Kidney glomerular epithelial cell (primary cell): ENCODE results near the gene PTH2.
"Not testable (repeated sequence)": the region's sequence is repeated elsewhere in the genome, so short reads cannot be mapped to it uniquely, and the experiment has no call there.

Experiments used
- DNase-seq: peaks from one replicate; lab custom pipeline; 2025; lab: John Stamatoyannopoulos, UW

The PTH2 gene

DNA sequence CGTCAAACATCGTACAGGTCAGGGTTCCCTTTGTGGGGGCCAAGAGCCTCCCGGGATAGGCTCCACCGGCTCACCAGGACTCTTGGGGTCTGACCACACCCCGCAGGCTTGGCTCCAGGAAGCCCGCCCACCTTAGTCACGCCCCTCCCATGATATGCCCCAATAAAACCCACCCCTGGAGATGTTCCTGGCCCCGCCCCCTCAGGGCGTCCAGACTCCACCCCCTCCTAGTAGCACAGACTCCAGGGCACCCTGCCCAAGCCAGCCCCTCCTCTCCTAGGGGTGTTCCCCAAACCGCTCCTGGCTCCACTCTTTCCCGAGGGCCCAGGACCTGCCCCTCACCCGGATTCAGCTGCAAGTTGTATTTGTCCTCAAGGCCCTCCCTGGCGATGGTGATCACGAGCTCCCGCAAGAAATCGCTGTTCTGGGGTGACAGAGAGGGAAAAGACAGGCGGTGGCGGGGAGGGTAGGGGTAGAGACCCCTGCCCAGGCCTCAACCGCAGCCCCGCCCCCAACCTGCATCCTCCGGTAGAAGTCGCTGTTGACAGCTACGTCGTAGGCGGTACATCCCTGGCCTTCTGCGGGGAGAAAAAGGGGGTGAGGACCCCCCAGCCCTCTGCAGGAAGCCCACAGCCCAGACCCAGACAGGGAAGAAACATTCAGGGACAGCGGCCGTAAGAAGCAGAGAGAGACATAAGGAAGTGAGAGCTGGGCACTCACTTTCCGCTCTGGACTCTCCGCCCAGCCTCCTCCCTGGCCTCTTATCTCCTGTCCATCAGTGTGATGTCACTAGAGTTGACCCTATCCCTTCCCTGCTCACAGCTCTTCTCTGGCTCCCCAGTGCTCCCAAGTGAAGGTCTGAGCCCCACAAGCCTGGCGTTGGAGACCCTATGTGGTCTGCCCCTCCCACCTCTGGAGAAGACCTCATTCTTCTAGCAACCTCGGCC, 24.5 kb upstream of the PTH2 start:
- no peak for DNase-seq

DNA sequence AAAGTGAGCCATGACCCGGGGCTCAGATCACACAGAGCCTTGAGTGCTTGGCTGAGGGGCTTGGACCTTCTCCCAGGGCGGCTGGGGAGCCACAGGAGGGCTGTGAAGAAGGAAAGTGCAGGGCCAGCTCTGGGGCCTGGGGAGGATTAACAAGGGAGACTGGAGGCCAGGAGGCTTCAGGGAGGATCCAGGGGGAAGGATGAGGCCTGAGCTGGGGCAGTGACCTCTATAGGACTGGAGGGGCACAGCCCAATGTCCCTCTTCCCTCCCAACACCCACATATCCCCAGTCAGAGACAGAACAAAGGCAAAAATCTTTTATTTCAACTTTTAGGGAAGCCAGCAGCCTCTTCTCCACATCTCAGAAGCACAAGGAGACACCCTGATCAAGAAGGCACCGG, 22.8 kb upstream of the PTH2 start:
- DNase-seq: no peak

DNA sequence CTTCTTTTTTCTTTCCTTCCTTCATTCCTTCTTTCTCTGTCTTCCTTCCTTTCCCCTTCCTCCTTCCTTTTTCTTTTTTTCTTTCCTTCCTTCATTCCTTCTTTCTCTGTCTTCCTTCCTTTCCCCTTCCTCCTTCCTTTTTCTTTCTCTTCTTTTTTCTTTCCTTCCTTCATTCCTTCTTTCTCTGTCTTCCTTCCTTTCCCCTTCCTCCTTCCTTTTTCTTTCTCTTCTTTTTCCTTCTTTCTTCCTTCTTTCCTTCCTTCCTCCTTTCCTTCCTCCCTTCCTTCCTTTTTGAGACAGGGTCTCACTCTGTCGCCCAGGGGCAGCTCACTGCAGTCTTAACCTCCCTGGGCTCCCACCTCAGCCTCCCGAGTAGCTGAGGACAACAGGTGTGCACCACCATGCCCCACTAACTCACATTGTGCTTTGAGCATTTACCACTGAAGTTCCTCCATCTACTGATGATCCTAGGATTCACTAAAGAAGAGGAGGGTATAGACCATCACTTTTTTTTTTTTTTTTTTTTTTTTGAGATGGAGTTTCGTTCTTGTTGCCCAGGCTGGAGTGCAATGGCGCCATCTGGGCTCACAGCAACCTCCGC, 21.0 kb upstream of the PTH2 start:
- not testable (repeated sequence) for DNase-seq

DNA sequence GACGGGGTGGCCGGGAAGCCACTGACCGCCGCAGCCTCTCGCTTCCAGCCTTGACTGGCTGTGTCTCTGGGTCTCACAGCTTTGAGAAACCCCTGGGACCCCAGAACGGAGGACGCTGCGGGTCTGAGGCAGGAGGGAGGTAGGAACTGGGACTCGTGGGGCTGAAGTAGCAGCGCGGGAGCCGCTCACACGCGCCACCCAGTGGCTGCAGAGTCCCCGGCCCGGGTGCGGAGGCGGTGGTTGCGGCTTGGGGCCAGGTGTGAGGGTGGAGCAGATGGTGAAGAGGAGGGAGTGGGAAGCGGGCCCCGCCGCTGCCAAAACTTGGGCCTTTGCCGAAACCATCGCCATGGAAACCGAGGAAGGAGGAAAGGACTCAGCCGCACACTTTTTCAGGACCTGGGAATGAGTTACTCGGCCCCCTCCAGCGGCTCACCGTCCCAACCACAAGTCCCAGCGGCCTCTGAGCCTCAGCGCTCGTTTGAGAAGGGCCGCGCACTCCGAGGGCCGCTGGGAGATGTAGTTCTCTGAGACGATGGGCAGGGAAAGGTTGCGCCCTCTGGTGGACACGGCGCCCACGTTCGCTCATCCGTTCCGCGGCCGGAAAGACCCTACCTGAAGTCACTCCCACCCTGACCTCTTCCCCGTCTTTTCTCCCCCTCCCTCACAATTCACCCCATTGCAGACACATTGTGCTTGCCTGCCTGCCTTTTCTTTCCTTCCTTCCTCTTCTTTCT, 20.3 kb upstream of the PTH2 start:
- DNase-seq: peak; percentile 85

DNA sequence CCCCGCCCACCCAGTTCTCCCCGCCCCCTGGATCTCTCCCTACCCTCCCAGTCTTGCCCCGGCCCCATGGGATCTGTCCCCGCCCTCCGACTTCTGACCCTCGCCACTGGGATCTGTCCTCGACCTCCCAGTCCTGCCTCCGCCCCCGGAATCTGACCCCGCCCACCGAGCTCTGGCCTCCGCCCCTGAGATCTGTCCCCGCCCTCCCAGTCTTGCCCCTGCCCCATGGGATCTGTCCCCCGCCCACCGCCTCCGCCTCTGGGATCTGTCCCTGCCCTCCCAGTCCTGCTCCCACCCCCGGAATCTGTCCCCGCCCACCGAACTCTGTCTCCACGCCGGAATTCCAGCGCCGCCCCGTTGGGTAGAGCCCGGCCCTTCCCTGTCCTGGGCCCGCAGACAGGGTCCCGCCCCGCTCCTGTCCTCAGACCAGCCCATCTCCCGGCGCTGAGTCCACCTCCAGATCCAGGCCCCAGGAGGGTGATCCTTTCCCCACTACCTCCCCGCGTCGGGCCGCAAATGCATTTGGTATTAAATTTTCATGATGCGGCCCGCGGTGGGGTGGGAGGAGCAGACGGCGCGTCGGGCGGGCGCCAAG, 19.6 kb upstream of the PTH2 start:
- peak; percentile 63 for DNase-seq

DNA sequence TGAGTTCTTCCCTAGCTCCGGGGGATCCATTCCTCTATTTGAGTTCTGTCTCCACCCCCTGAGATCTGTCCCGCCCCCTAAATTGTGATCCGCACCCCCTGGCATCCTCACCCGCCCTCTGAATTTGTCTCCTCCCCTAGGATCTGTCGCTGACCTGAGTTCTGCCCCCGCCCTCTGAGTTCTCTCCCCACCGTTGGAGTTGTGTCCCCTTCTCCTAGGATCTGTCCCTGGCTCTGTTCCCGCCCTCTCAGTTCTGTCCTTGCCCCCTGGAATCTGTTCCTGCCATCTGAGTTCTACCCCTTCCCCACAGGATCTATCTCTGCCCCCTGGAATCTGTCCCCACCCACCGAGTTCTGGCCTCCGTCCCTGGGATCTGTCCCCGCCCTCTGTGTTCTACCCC, 19.1 kb upstream of the PTH2 start:
- DNase-seq: no peak

DNA sequence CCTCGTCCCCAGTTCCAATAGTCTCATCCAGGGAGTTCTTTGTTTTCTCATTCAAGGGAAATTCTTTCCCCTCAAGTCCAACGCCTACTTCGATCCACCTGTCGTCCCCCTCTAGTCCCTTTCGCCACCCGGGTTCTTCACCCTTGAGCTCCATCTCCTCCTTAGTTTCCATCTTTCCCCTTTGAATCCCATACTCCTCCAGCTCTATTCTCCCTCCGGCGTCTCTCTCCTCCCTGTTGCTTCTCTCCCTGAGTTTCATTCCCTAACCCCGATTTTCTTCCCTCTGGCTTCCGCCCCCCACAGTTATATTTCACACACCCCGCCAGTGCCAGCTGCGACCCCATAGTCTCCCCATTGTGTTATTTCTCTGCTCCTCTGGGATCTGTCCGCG, 18.7 kb upstream of the PTH2 start:
- no peak for DNase-seq

DNA sequence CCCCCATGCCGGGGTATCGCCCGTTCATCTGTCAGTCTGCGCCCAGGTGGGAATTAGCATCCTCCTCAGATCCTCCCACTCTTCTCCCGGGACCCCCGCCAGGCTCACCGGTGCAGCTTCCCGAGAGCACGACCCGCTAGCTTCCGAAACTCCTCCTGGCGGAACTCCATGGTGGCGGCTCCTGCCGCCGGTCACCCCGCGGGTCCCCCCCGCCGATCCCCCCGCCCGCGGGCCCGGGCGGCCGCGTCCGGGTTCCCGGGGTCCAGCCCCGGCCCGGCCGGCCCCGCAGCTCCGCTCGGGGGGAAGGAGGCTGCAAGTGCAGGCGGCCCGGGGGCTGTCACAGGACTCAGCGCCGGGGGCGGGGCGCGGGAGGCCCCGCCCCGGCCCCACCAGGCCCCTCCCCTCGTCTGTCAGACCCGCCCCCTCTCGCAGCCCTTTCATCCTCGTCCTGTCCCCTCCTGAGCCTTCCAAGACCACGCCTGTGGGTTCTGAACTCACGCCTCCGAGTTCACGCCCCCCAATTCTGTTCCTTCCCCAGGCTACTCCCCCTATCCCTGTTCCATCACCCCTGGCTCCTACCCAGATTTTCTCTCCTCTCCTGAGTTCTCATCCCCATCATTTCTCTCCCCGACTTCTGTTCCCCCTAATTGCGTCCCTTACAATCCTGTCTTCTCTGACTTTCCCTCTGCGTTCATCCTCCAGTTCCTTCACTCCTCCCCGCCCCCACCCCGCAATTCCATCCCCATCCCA, 18.1 kb upstream of the PTH2 start, which contains the start of gene SLC17A7:
SLC17A7 (minus strand) TSS at position 318 of the 750 bp plus-strand sequence; CDS start at position 170, 148 bp downstream.
- DNase-seq: no peak

DNA sequence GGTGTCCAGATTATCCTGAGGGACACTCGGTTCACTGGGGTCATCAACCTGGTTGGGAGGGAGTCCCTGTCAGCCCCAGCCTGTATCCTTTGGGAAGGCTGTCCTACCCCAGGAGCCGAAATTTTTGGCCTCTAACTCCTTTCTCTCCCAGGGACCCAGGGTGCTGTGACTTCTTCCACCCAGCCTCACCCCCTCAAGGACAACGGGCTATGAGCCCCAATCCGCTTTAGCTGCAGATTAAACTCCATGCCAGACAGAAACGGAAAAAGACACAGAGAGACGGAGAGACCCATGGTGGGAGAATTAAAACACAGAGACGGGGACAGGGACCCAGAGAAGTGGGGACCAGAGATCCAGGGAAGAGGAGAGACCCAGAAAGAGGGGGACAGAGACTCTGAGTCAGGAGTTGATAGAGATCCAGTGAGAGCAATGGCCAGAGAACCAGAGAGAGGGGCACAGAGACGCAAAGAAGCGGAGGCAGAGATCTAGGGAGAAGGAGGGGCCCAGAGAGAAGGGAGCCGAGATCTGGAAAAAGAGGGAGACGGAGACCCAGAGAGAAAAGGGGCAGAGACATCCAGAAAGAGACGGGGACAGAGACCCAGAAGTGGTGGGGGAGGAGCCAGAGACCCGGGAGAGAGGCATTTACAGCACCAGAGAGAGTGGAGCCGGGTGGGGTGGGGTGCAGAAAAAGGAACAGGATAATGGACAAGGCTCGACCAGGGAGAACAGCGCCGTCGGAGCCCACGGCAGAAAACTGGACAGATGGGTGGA, 17.4 kb upstream of the PTH2 start:
- DNase-seq: no peak

DNA sequence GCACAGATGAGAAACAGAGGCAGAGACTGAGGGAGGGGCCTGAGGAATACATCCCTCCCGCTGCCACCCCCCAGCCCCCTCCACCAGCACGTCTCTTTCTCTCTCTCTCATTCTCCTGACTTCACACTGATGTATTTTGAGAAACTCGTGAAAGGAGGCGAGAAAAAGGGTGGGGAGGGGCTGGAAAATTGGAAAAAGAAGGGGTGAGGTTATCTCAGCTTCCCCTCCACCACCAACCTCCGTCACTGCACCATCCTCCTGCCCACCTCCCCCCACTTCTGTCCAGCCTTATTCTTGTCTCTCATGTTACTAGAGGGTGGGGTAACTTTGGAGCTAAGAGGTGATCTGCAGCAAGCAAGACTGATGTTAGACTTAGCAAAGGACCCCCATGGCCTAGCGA, 16.6 kb upstream of the PTH2 start:
- DNase-seq: no peak

DNA sequence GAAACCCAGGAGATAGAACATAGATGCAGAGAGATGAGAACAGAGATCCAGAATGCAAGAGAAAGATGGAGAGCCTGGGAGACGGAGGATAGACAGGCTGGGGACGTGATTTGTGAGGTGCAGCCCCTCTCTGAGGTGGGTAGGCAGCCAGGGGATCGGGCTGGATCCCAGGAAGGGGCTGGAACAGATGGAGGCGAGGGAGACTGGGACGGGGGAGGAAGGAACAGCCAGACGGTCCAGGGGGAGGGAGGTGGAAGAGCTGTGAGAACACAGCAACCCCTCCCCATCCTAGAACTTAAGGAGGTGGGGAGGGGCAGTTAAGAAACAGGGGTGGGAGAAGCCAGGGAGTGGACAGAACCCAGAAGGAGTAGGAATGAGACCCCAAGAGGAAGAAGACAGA, 15.0 kb upstream of the PTH2 start:
- DNase-seq: no peak

DNA sequence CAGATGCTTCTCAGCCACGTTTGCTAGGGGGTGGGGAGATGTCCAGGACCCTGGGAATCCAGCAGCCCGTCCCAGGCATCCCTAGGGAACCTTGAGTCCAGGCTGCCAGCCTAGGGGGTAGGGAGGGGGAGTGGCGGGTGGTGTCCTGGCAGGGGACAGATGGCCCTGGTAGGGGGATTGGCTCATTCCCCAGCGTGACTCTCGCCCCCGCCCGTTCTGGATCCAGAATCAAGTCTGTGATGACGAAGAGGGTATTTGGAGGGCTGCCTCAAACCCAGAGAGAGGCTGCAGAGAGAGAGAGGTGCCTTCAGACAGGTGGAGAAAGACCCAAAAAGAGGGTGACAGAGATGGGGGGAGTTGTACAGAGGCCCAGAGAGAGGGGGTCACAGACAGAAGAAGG, 14.0 kb upstream of the PTH2 start:
- DNase-seq: no peak

DNA sequence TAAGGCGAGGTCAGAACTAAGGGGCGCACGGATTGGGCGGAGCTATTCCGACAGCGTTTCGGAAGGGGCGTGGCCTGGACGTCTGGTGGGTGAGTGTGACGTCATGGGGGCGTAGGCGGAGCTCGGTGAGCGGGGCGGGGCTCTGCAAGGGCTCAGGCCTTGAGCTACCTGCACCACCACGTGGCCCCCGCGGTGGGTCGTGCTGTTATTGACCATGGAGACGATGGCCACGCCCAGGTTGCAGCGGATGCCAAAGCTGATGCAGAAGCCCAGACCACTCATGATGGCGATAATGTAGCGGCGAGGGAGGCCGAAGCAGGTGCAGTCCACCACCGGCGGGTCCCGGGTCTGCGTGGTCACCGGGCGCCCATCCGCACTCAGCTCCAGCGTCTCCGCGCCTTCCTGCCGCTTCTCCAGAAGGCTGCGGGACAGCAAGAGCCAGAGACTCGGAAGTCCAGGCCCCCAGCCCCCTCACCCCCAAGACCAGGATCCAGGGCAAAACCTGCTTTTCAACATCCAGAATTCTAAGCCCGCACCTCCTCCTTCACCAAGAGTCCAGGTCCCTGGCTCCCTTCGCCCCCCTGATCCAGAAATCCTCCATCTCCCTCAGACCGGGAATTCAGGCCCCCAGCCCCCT, 13.3 kb upstream of the PTH2 start:
- no peak for DNase-seq

DNA sequence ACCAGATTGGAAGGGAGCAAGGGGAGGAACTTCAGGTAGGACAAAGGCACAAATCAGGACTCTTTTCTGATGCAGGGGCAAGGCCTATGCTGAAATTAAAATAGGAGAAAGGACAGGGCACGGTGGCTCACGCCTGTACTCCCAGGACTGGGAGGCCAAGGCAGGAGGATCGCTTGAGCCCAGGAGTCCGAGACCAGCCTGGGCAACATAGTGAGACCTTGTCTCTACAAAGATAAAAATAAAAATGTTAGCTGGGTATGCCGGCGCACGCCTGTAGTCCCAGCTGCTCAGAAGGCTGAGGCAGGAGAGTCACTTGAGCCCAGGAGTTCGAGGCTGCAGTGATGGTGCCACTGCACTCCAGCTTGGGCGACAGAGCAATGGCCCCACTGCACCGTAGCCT, 12.4 kb upstream of the PTH2 start:
- no peak for DNase-seq

DNA sequence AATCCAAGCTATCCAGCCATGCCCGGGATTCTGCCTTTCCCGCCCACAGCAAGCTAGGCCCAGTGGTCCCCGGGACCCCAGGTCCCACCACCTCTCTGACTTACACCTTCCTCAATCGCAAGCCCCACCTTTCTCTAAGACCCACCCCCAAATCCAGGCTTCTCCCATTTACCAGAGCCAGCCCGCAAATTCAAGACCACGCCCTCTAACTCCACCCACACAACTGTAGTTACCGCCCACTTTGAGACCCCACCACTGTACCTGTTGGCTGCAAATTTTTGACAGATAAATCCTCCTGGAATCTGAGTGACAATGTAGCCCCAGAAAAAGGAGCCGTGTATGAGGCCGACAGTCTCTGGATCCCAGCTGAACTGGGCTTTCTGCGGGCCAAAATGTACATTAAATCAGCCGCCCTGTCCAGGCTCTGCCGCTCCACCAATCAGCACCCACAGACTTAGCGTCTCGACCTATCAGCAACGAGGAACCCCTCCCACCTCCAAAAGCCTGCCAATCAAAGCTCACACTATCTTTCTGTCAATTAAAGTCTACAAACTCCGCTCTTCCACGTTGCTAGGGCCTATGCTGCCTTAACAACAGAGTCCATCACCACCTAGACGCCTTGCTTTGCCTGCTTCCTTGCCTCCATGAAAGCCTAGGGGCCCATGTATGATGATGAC, 11.8 kb upstream of the PTH2 start:
- no peak for DNase-seq

DNA sequence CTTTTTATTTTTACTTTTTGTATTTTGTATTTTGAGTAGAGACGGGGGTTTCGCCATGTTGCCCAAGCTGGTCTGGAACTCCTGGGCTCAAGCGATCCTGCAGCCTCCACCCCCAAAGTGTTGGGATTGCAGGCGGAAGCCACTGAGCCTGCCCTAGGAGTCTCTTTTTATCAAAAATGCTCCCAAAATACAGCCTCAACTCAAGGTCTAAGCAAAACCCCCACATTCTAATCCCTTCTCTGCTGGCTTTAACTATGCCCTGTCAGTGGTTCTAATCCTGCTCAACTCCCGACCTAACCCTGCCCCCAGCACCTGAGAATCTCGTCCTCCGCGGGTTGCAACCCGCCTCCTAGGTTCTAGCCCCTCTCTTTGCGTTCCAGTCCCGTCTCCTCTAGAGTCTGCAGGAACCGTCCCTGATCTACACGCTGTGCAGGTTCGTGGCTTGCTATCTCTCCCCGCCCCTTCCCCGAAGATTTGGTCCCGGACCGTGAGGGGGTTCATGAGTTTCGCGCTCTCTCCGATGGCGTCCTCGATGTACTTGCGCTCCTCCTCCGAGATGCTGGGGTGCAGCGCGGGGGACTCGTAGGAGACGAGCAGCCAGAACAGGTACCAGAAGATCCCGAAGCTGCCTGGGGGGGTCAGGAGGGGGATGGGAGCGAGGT, 10.1 kb upstream of the PTH2 start:
- DNase-seq: no peak

DNA sequence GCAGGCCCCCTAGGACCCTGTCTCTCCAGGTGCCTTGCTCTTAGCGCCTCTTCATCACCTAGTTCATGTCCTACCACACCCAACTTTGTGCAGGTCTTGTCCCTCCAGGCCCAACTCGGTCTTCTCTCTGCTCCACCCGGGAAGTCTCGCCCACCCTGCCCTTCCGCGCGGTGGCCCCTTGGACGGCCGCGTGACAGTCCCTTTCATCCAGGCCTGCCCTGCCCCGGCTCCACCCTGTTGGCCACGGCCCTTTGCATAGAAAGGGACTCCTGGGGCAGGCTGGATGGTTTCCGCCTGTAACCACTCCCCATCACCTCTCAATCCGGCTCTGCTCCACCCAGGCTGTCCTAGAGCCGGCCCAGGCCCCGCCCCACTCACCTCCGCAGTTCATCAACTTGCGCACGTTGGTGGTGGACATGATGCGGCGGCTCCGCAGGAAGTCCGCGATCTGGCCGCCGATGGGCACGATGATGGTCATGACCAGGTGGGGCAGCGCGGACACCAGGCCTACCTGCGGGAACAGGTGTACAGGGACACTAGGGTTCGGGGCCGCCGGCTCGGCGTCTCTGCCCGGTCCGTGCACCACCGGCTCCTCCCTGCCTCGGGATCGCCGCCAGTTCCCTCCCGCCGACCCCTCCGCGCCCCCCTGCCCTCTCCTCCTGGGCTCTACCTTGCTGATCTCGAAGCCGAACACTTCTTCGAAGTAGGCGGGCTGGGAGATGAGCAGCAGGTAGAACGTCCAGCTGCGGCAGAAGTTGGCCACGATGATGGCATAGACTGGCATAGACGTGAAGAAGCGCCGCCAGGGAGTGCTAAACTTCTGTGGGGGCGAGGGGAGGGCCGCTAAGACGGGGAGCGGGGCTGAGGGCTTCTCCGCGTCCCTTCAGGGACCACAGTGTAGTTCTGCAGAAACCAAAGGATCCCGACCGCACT, 9.2 kb upstream of the PTH2 start:
- no peak for DNase-seq

DNA sequence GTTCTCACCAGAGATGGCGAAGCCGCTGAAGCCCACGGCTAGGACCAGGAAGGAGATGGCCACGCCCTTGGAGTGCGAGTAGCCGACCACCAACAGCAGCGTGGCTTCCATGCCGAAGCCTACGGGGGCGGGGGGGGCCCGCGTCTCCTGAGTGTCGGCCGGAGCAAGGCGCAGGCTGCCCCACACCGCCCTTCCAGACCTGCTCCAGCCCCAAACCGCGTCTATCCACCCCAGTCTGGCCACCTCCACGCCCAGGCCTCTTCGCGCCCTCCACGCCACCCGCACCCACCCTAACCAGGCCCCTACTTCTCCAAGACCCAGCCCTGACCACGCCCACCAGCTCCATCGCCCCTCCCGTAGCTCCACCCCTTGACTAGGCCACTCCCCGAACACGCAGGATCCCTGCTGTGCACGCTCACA, 8.1 kb upstream of the PTH2 start:
- DNase-seq: no peak
